HEK293T (cell line): ENCODE data around the gene TUBD1.

ENCODE experiments used
- CTCF ChIA-PET: fragments of 350-600 bp; formaldehyde crosslinking; extraction: SDS; loops from one replicate; lab custom pipeline; 2021; ENCODE audit warnings: antibody characterized with exemption, inconsistent platforms; lab: Yijun Ruan, JAX
- POLR2A ChIA-PET: fragments of 350-600 bp; formaldehyde crosslinking; extraction: SDS; loops from one replicate; lab custom pipeline; 2020; ENCODE audit warnings: antibody characterized with exemption, inconsistent platforms; lab: Yijun Ruan, JAX
- DNase-seq: peaks from one replicate; pipeline ENCODE4 v3.0.0; 2012; ENCODE audit warnings: mixed read lengths; ENCODE audit errors: extremely low spot score
- ARNT ChIP-seq: fragments of 450-650 bp; IDR thresholded peaks from 2 replicates; pipeline ENCODE4 v1.6.1; 2017; ENCODE audit warnings: mild to moderate bottlenecking
- BHLHE40 ChIP-seq: fragments of 450-650 bp; IDR thresholded peaks from 2 replicates; pipeline ENCODE4 v1.6.1; 2016; ENCODE audit warnings: mild to moderate bottlenecking, moderate library complexity, borderline replicate concordance
- CTBP1 ChIP-seq: fragments of 450-650 bp; IDR thresholded peaks from 2 replicates; pipeline ENCODE4 v1.6.1; 2016; ENCODE audit warnings: borderline replicate concordance
- ELF4 ChIP-seq: fragments of 450-650 bp; IDR thresholded peaks from 2 replicates; pipeline ENCODE4 v1.6.1; 2017; ENCODE audit warnings: antibody characterized with exemption
- FOXA1 ChIP-seq: fragments of 450-650 bp; IDR thresholded peaks from 2 replicates; pipeline ENCODE4 v1.6.1; 2016; ENCODE audit warnings: mild to moderate bottlenecking
- FOXK2 ChIP-seq: fragments of 450-650 bp; IDR thresholded peaks from 2 replicates; pipeline ENCODE4 v1.6.1; 2016; ENCODE audit warnings: mild to moderate bottlenecking
- FOXM1 ChIP-seq: fragments of 450-650 bp; IDR thresholded peaks from 2 replicates; pipeline ENCODE4 v1.6.1; 2017; ENCODE audit warnings: mild to moderate bottlenecking, borderline replicate concordance
- HDGF ChIP-seq: fragments of 450-650 bp; IDR thresholded peaks from 2 replicates; pipeline ENCODE4 v1.6.1; 2017; ENCODE audit warnings: antibody characterized with exemption, borderline replicate concordance
- L3MBTL2 ChIP-seq: fragments of 450-650 bp; conservative IDR thresholded peaks from 2 replicates; pipeline ENCODE4 v1.6.1; 2016; ENCODE audit warnings: mild to moderate bottlenecking
- LEF1 ChIP-seq: fragments of 450-650 bp; IDR thresholded peaks from 2 replicates; pipeline ENCODE4 v1.6.1; 2017; ENCODE audit warnings: mild to moderate bottlenecking, borderline replicate concordance
- NFRKB ChIP-seq: fragments of 450-650 bp; IDR thresholded peaks from 2 replicates; pipeline ENCODE4 v1.6.1; 2016; ENCODE audit warnings: mild to moderate bottlenecking, moderate library complexity
- PKNOX1 ChIP-seq: fragments of 450-650 bp; IDR thresholded peaks from 2 replicates; pipeline ENCODE4 v1.6.1; 2016
- SP1 ChIP-seq: fragments of 450-650 bp; IDR thresholded peaks from 2 replicates; pipeline ENCODE4 v1.6.1; 2017
- SUZ12 ChIP-seq: fragments of 450-650 bp; IDR thresholded peaks from 2 replicates; pipeline ENCODE4 v1.6.1; 2016; ENCODE audit warnings: mild to moderate bottlenecking
- TARDBP ChIP-seq: fragments of 450-650 bp; IDR thresholded peaks from 2 replicates; pipeline ENCODE4 v1.6.1; 2016
- ZNF384 ChIP-seq: fragments of 450-650 bp; IDR thresholded peaks from 2 replicates; pipeline ENCODE4 v1.6.1; 2016

Gene TUBD1

GRCh38 chr17:59839651-59840328, 53.0 kb downstream of the TUBD1 start:
- ChIA-PET POLR2A (interaction anchor here (1.0 kb wide), 2 partner anchors 10 to 88 kb away, joined by 3 read pairs; no protein-coding TSS in a partner anchor), CTCF (interaction anchor here (0.6 to 1.7 kb wide), 3 partner anchors 20 to 86 kb away, joined by 3 to 15 read pairs (median 3); no protein-coding TSS in a partner anchor)
- no peak for TF ChIP-seq TARDBP
- no peak for TF ChIP-seq CTBP1
- TF ChIP-seq LEF1: no peak
- TF ChIP-seq HDGF: no peak
- no peak for TF ChIP-seq L3MBTL2
- TF ChIP-seq SP1: no peak
- no peak for DNase-seq

GRCh38 chr17:59838052-59838916, 54.5 kb downstream of the TUBD1 start:
- POLR2A ChIA-PET: interaction anchor here (0.7 to 1.0 kb wide), 2 partner anchors 9 to 86 kb away, joined by 3 read pairs; no protein-coding TSS in a partner anchor
- CTCF ChIA-PET: interaction anchor here (1.1 to 1.7 kb wide), 2 partner anchors 8 to 85 kb away, joined by 3 to 15 read pairs; no protein-coding TSS in a partner anchor
- TF ChIP-seq FOXK2 (no peak), NFRKB (no peak), ZNF384 (no peak), PKNOX1 (no peak), L3MBTL2 (no peak), SP1 (no peak), ELF4 (no peak), TARDBP (no peak), BHLHE40 (no peak), FOXA1 (no peak)
- no peak for DNase-seq

- ChIA-PET CTCF (interaction anchor here (0.6 to 1.1 kb wide), 3 partner anchors 9 to 32 kb away, joined by 3 to 4 read pairs (median 3); no protein-coding TSS in a partner anchor), POLR2A (interaction anchor here (0.7 to 1.1 kb wide), 3 partner anchors 8 to 82 kb away, joined by 3 read pairs; no protein-coding TSS in a partner anchor)
- peak; percentile 37 for DNase-seq
- TF ChIP-seq CTBP1: no peak
- no peak for TF ChIP-seq BHLHE40
- TF ChIP-seq ZNF384: no peak
- TF ChIP-seq TARDBP: no peak
- TF ChIP-seq HDGF: no peak
- TF ChIP-seq NFRKB: no peak
- TF ChIP-seq SP1: no peak
- TF ChIP-seq ELF4: no peak
- TF ChIP-seq ARNT: no peak
- no peak for TF ChIP-seq LEF1
These were observed 55.3 kb downstream of the TUBD1 start for GRCh38 chr17:59837308-59838051.

- CTCF ChIA-PET: interaction anchor here (0.6 to 1.5 kb wide), 2 partner anchors 11 to 79 kb away, joined by 5 to 9 read pairs; no protein-coding TSS in a partner anchor
These were observed 59.8 kb downstream of the TUBD1 start for GRCh38 chr17:59832883-59833379.

GRCh38 chr17:59830846-59831486, 61.8 kb downstream of the TUBD1 start:
- TF ChIP-seq ZNF384: no peak
- TF ChIP-seq BHLHE40: no peak
- TF ChIP-seq CTBP1: no peak
- no peak for TF ChIP-seq NFRKB
- no peak for TF ChIP-seq ARNT
- TF ChIP-seq HDGF: no peak
- no peak for TF ChIP-seq SUZ12
- TF ChIP-seq LEF1: no peak
- no peak for TF ChIP-seq L3MBTL2
- TF ChIP-seq ELF4: no peak
- no peak for TF ChIP-seq SP1
- TF ChIP-seq FOXA1: no peak
- no peak for TF ChIP-seq FOXM1
- no peak for TF ChIP-seq TARDBP
- TF ChIP-seq FOXK2: no peak
- no peak for TF ChIP-seq PKNOX1
- DNase-seq: no peak
- ChIA-PET CTCF (no interaction called here), POLR2A (interaction anchor here (1.0 kb wide), 1 partner anchor 26 kb away, joined by 3 read pairs; no protein-coding TSS in a partner anchor)

More at GRCh38 chr17:59832883-59833379, 59.8 kb downstream of the TUBD1 start:
- POLR2A ChIA-PET: interaction anchor here (1.0 kb wide), 1 partner anchor 48 kb away, joined by 4 read pairs; no protein-coding TSS in a partner anchor
- DNase-seq: no peak
- TF ChIP-seq FOXM1 (no peak), ELF4 (no peak), BHLHE40 (no peak)
